ENCODE measurements around the gene MEGF6. TPM values are rescaled to one million over a fixed set of nuclear protein-coding genes. Genes with fewer than 3 reads are reported as not detected.

MEGF6 gene
- total and polyA plus RNA-seq, 9 of the 15 experiments (the other 6 are each of a cell fraction or from before 2014, with no cell fraction given) = 0.03 to 1.7 (median 0.24) TPM; not detected in 3

DNA sequence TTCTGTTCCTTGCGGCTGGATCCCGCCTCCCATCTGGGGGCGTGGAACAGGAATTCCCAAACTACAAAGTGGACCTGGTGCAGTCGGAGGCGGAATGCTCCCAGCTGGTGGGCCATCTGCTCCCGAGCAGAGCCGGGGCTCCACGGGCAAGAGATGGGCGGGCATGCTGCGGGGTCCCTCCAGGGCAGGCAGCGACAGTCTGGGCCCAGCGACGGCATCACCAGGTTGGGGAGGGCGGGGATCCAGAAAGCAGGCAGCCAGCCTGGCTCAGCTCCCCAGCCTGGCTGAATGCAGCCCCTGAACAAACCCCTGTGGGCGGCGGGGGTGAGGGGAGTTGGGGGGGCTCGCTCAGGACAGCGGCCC is 3.6 kb downstream of the MEGF6 start (continued):
- TF ChIP-seq, protein P1, sequence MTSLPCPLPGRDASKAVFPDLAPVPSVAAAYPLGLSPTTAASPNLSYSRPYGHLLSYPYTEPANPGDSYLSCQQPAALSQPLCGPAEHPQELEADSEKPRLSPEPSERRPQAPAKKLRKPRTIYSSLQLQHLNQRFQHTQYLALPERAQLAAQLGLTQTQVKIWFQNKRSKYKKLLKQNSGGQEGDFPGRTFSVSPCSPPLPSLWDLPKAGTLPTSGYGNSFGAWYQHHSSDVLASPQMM (CRISPR knock-in tag; IDR thresholded peaks at IDR 0.05) = no peak
- no peak for TF ChIP-seq RFX7 (CRISPR knock-in tag; IDR thresholded peaks at IDR 0.05)
- no peak for TF ChIP-seq E2F3 (CRISPR knock-in tag; IDR thresholded peaks at IDR 0.05)
- no peak for TF ChIP-seq TAF9B (IDR thresholded peaks at IDR 0.05; ENCODE audit: partially characterized antibody)
- no peak for TF ChIP-seq ZSCAN32 (CRISPR knock-in tag; IDR thresholded peaks at IDR 0.05)
- TF ChIP-seq NCOA4 (IDR thresholded peaks at IDR 0.05; ENCODE audit: partially characterized antibody) = no peak

DNA sequence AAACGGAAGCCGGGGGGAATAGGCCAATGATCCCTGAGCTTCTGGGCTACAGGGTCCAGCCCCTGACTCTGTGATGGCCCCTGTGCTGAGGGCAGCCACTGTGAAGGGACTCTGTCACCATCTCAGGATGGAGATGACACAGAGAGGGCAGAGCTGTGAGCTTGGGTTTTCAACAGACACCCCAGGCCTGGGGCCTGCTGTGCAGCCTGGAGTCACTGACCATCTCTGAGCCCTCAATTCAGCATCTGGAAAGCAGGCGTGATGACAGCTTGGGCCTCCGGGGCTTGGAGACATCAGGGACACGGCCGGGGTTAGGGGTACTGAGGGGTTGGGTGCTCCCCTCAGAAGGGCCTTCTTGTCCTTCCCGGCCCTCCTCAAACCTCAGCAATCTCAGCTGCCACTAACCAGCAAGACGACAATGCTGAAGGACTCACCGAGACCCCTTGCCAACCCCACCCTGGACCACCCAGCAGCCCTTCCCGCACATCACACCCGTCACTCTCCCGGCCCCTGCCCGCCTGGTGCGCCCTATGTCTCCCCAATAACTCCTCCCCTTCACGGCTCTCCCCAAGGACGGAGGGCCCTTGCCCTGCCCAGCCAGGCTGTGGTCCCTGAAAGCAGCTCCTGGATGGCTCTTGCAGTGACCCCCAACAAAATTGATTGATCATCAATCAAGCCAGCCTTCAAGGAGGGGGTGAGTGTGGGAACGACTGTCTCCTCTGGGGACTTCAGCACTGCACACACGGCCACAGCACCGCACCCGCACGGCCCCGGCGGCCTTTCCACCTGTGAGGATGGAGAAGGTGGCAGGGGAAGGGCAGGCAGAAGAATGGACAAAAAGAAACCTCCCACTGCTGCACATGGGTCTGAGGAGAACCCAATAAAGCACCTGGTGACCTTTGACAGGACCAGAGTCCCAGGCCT is 4.3 kb downstream of the MEGF6 start:
- no TSS peak for BruUV-seq (replicated peaks)
- 13% methylated on average over 23 of the region's 23 CpGs for WGBS (ENCODE audit: insufficient coverage, low coverage, missing lambda C conversion rate)
- no peak for ATAC-seq
- no peaks in the 10 kb centered on the region for H3K79me2 ChIP-seq (ENCODE audit: control insufficient read depth, insufficient read depth, low read length)
- H3K4me2 ChIP-seq (ENCODE audit: insufficient read depth, low read length) = no peak overlapping the region
- FAIRE-seq = no peak
- no peak for DNase-seq (ENCODE audit: extremely low read depth in 1 of 4, low spot score in 3 of 4)
- H3K36me3 ChIP-seq (ENCODE audit: control insufficient read depth, insufficient read depth, low read length) = no peaks in the 10 kb centered on the region
- in situ Hi-C loops (cut with MboI) = no loop called here
- intact Hi-C loops (cut with micrococcal nuclease) = no loop called here
- H3K9ac ChIP-seq (ENCODE audit: insufficient read depth in 1 of 2, low read depth in 2 of 2, low read length in 2 of 2) = peak overlapping the region in 1 of 2 experiments; percentile 16; a peak in 1 of 4 replicates
- H3K9me3 ChIP-seq (replicated peaks; ENCODE audit: control insufficient read depth, insufficient read depth, low read depth, low read length) = no peaks in the 10 kb centered on the region
- H3K4me3 ChIP-seq = no peak overlapping the region
- peaks cover 6 to 33% of the 10 kb centered on the region in 2 experiments; a peak in 3 of 5 replicates for H3K4me1 ChIP-seq (replicated peaks in 1 of 2; ENCODE audit: control insufficient read depth in 2 of 2, insufficient read depth in 2 of 2, low read length in 2 of 2)
- ChIA-PET CTCF (ENCODE audit: low intra/inter-chr PET ratio) (no interaction called here), POLR2A (no interaction called here)
- H4K20me1 ChIP-seq (replicated peaks; ENCODE audit: control insufficient read depth, insufficient read depth, low read length) = peaks cover 9% of the 10 kb centered on the region
- H3K27me3 ChIP-seq (ENCODE audit: control insufficient read depth in 2 of 2, insufficient read depth in 2 of 2, low read length in 2 of 2) = peaks cover 11 to 62% of the 10 kb centered on the region in 2 experiments; a peak in 4 of 5 replicates
- H3K9me1 ChIP-seq (ENCODE audit: control insufficient read depth, insufficient read depth, low read length) = no peaks in the 10 kb centered on the region
- no peak overlapping the region for H2AFZ ChIP-seq (ENCODE audit: low read depth, low read length)
- no peak overlapping the region for H3K27ac ChIP-seq (ENCODE audit: extremely low read depth, low read depth, low read length)
- no peak for TF ChIP-seq STAT5A (IDR thresholded peaks at IDR 0.05; ENCODE audit: borderline replicate concordance, low read length)
- TF ChIP-seq ZNF347 (CRISPR knock-in tag; IDR thresholded peaks at IDR 0.05; ENCODE audit: low read depth) = no peak
- TF ChIP-seq, protein P2, sequence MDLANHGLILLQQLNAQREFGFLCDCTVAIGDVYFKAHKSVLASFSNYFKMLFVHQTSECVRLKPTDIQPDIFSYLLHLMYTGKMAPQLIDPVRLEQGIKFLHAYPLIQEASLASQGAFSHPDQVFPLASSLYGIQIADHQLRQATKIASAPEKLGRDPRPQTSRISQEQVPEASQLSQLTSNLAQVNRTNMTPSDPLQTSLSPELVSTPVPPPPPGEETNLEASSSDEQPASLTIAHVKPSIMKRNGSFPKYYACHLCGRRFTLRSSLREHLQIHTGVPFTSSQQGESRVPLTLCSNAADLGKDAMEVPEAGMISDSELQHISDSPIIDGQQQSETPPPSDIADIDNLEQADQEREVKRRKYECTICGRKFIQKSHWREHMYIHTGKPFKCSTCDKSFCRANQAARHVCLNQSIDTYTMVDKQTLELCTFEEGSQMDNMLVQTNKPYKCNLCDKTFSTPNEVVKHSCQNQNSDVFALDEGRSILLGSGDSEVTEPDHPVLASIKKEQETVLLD (IDR thresholded peaks at IDR 0.05) = no peak
- TF ChIP-seq, protein P3, sequence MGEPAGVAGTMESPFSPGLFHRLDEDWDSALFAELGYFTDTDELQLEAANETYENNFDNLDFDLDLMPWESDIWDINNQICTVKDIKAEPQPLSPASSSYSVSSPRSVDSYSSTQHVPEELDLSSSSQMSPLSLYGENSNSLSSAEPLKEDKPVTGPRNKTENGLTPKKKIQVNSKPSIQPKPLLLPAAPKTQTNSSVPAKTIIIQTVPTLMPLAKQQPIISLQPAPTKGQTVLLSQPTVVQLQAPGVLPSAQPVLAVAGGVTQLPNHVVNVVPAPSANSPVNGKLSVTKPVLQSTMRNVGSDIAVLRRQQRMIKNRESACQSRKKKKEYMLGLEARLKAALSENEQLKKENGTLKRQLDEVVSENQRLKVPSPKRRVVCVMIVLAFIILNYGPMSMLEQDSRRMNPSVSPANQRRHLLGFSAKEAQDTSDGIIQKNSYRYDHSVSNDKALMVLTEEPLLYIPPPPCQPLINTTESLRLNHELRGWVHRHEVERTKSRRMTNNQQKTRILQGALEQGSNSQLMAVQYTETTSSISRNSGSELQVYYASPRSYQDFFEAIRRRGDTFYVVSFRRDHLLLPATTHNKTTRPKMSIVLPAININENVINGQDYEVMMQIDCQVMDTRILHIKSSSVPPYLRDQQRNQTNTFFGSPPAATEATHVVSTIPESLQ (CRISPR knock-in tag; IDR thresholded peaks at IDR 0.05) = no peak
- TF ChIP-seq ZFX (CRISPR knock-in tag; IDR thresholded peaks at IDR 0.05) = no peak
- no peak for TF ChIP-seq GTF2F1 (IDR thresholded peaks at IDR 0.05; ENCODE audit: low read depth, low read length)

All from K562 (cell line).